Measurements from ENCODE around the gene TEX30.

TEX30 gene

DNA sequence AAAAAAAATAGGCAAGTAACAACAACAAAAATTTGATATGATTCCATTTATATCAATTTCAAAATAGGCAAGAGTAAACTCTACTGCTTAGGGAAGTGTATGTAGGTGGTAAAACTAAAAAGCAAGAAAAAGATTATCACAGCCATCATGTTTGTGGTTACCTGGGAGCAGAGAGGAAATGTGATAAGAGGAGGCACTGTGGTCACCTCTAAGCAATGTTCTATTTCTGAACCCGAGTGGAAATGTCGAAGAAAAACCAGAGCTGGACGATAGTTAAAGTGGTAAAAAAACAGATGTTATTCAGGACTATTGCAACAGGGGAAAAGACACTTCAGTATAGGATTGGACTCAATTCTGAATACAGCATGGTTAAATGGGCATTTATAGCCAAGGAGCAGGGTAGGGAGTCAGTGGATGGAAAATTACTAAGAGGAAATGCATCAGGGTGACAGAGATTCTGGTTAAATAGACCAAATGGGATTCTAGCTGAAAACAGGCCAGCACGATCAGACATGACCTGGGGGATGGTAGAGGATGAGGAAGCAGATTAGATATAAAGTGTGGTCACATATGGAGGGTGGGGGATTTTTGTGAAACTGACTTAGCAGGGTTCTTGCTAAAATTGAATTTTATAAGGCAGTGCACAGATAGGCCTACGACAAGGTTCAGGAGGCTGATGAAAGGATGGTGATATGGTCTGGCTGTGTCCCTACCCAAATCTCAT, 6.0 kb upstream of the TEX30 start:
- DNase-seq (ENCODE audit: low read depth): no peak

DNA sequence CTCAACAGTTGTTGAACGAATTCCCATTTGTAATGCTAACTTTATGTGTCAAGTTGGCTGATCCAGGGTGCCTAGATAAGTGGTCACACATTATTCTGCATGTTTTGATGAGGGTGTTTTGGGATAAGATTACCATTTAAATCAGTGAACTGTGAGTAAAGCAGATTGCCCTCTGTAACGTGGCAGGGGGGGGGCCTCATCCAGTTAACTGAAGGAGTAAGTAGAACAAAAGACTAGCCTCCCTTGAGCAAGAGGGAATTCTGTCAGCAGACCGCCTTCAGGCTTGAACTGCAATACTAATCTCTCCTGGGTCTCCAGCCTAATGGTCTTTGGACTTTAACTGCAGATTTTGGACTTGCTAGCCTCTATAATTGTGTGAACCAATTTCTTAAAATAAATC, 4.2 kb upstream of the TEX30 start:
- no peak for DNase-seq (ENCODE audit: low read depth)

DNA sequence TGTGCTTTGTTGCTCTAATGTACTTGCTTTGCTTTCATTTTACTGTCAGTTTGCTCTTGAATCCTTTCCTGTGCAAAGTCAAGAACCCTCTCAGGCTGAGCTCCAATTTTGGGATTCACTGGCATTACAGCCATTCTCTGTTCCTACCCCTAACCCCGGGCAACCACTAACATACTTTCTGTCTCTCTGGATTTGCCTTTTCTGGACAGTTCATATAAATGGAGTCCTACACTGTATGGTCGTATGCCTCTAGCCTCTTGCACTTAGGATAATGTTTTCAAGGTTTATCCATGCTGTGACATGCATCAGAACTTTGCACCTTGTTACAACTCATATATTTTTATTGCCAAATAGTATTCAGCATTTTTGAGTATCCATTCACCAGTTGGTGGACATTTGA, 2.7 kb upstream of the TEX30 start:
- no peak for DNase-seq (ENCODE audit: low read depth)

DNA sequence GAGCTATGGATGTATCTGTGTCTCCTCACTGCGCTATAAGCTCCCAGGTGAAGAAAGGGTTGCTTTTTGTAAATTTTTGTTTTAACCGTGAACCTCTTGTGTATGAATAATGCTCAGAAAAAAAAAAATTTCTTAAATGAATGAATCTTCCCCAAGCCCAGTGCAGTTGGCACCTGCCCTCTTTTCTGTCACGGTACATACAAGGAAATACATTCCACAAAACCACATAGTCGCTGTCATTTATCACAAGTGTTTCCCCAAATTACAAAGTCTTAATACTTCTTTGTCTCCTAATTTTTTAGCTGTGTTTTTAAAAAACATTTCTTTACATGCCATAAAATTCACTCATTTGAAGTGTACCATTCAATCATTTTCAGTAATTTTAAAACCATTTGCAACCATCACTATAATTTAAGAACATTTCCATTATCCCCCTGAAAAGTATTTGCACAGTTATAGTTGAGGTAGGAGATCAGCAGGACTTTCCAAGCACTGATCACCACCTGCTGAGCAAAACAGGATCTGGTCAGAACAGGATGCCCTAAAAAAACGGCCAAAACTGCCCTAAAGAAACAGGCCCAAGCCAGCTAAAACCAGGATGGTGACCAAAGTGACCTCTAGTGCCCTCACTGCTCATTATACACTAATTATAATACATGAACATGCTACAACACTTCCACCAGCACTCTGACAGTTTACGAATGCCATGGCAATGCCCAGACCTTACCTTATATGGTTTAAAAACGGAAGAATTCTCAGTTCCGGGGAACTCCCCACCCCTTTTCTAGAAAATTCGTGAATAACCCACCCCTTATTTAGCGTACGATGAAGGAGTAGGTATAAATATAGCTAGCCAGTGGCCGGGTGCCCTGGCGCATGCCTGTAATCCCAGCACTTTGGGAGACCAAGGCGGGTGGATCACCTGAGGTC, 1.3 kb upstream of the TEX30 start:
- DNase-seq (ENCODE audit: low read depth): no peak

DNA sequence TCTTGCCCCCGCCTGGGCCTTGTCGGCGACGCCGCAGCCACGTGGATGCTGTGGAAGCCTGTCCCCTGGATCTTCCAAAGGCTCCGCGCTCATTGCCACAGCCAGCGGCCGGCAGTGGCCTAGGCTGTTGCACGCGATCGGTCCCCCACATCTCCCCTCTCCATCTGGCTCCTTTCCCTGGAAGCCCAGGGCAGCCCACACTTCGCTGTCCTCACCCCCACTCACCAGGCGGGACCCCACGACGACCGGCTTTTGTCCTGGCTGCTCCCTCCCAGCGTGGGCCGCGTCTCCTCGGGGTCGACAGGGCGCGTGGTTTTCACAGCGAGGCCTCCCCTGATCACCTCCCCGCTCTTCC, 605 bp upstream of the TEX30 start:
- no peak for DNase-seq (ENCODE audit: low read depth)

DNA sequence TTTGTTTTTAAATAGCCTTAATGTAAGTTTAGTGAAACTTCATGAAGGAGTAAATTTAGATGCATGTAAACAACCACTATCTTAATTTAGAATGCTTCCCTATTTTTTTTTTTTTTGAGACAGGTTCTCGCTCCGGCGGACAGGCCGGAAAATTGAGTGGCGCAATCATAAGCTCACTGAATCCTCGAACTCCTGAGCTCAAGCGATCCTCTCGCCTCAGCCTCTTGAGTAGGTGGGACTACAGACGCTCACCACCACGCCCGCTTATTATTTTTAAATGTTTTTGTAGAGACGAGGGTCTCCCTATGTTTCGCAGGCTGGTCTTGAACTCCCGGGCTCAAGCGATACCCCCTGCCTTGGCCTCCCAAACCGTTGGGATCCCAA, 1.6 kb downstream of the TEX30 start:
- DNase-seq (ENCODE audit: low read depth): no peak

DNA sequence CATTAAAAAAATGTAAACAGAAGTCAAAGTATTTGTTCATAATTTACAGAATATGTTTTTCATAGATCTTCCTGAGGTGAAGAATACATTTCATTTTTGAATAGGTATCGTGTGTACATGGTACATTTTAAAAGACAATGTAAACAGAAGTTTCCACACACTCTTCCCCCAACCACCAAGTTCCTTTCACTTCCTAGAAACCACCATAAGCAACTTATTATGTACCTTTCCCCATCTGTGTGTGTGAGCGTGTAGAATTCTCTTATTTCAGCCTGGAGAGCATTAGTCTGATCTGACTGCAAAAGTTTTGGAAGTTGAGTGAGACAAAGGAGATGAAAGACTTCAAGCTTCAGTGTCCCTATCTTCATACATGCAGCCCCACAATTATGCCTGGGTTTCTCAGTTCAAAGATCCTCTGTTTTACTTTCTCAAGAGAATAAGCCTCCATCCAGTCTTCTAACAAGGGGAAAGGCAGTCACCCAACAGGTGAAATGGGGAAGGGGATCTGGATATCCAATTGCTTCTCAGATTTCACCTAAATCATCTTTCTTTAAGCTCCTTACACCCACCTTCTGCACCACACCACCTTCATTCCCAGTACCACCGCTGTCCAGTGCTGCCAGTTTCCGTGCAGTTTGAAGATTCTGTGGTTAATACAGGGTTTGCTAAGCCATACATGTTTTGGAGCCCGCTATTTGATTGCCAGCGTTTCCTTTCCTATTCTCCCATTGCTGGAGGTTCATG, 2.1 kb downstream of the TEX30 start:
- no peak for DNase-seq (ENCODE audit: low read depth)

DNA sequence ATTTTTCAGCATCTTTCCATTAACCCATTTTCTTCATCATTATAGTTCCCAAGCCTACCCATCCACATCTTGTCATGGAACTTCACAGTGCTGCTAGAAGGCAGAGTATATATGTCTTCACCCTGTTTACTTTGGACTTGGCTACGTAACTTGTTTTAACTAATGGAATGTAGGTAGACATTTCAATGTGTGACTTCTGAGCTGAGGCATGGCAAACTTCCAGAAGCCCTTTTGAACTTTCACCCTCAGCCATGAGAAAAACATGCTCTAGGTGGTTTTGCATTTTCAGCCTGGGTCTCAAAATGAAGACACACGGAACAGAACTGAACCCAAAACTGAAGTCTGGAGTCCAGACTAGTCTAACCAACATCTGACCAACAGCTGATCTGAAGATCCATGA, 3.2 kb downstream of the TEX30 start:
- no peak for DNase-seq (ENCODE audit: low read depth)

DNA sequence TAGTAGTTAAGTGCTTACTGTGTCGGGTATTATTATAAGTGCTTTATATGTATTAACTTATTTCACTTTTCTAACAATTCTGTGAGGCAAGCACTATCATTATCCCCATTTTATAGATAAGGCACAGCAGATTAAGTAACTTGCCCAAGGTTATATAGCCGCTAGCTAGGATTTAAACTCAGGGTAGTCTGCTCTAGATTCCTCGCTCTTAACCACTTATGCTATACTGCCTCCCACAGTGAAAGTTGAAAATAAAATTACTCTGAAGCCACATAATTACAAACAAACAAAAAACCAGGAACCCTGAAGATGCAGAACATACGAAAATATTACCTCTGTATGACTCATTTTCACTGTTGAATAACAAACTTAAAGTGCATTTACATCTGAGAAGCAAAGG, 3.9 kb downstream of the TEX30 start:
- DNase-seq (ENCODE audit: low read depth): no peak

DNA sequence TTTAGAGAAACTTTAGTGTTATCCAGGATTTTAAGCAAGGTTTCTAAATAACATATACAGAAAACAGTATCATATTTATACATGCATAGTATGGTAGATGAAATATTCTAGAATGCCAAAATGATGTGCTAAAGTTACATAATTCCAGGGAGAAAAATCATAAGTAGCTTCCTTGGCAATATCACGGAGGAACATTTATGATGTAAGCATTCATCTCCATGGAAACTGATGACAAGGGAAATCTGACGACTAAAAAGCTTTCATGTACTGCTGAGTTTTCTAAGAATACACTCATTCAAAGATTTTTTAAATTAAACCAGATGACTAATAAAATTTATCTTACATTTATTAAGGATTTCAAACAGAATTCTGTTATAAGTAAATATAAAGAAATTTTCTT, 4.7 kb downstream of the TEX30 start:
- DNase-seq (ENCODE audit: low read depth): no peak

DNA sequence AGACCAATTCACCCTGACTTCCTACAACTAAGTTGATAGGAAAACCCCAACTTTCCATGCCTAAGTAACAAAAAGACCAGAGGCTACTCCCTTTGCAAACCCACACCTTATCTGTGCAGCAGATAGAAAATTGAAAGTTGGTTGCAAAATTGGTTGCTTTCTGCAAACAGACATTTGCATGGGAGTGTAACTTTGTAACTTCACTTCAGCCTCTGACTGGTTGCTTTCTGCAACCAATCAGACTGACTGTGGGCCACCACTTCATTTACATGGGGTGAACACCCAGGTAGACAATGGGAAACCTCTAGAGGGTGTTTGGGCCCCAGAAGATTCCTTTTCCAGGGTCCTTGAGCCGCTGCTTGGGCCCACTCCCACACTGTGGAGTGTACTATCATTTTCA, 9.8 kb downstream of the TEX30 start:
- no peak for DNase-seq (ENCODE audit: low read depth)

DNA sequence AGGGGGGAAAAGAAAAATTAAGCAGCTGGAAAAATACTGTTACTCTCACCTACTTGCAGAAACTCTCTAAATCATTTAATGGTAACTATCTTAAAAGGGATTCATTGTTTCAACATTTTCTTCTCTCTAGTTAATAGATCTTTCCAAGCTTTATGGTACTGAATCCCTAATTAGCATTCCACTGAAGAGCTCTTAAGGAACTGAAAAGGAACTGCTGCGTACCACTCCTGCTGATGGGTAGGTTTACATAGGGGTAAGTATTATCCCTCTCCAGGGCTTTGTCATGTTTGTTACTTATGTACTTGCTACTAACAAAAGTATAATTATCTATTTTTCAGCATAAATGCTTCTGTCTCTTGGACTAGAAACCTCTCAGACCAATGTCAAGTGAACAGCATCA, 12.5 kb downstream of the TEX30 start:
- no peak for DNase-seq (ENCODE audit: low read depth)

DNA sequence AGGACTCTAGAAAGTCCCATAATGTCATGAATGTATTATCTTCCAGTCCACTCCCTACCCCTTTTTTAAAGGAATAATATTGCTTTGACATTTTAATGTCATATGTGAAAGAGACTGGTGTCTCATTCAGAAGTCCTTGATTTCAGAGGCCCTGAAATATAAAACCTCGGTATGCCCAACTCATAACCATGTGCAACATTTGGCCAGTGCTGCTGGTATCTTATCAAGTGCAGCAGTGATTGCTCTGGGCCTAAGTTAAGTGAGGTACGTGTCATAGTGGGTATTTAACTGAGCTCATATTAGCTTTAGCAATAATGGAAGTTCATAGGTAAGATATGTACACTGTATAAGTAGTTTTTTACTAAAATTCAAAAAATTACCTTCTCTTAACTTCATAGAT, 14.7 kb downstream of the TEX30 start:
- DNase-seq (ENCODE audit: low read depth): no peak

DNA sequence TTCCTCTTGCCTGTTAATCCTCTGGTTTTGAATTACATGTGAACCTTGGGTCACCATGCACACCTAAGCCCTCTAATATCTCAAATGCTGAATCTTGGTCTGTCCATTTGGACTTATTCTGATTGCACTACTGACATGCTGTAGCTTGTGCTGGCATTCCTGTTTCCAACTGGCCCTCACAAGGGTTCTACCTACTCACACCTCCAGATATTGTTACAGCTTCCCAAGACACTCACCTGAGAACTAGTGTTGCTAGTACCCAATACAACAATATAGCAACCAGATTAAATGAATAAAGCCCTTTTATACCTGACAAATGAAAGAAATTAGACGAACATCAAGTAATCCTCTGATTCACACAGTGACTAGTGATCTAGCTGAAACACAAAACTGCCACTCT, 16.6 kb downstream of the TEX30 start:
- no peak for DNase-seq (ENCODE audit: low read depth)

DNA sequence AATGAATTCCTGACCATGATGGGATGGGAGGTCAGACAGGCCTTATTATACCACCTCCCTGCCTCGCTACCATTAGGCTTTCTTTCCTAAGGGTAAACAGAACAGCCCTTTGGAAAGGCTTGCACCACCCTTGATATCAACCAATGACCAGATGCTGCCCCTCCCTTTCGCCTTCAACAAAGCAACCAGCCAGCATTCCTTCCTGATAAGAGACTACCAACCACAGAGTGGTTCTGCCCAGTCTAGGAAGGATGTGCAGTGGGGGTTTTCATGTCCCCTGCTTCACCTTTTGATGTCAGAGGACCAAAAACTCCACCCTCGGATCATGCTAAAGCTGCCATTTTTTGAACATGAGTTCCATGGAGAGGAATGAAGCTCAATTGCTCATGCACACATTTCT, 21.7 kb downstream of the TEX30 start:
- DNase-seq (ENCODE audit: low read depth): no peak

DNA sequence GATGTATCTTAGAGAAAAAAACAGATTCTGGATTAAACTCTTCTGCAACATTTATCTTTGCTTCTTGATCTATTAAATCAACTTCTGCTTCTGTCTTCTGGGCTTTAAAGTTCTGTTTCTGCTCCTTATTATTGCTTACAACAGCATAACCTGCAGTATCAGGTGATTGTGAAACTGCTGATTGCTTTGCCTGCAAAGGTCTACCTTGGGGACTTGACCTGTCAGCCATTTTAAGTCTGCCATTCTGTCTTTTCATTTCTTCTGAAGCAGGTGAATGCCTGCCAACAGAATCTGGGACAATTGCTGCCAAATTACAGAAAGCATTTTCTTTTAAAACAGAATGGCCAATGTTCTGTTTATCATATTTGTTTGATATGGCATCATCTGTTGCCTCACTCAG, 31.1 kb downstream of the TEX30 start:
- no peak for DNase-seq (ENCODE audit: low read depth)

DNA sequence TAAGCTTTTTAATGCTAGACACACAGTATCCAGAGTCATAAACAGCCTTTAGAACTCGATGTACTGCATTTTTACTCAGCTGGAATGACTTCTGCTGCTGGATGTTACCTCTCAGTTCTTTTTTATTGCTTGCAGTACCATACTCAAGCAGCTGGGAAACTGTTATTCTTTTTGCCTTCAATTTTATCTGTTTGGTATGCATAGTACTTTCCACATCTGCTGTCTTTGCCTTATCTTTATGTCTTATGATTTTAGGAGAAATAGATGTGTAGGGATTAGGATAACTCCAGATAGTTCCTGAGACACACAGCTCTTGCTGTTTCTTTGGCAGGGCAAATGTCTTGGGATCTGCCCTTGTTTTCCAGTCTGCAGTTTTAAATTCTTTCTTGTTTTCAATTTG, 31.5 kb downstream of the TEX30 start:
- DNase-seq (ENCODE audit: low read depth): no peak

DNA sequence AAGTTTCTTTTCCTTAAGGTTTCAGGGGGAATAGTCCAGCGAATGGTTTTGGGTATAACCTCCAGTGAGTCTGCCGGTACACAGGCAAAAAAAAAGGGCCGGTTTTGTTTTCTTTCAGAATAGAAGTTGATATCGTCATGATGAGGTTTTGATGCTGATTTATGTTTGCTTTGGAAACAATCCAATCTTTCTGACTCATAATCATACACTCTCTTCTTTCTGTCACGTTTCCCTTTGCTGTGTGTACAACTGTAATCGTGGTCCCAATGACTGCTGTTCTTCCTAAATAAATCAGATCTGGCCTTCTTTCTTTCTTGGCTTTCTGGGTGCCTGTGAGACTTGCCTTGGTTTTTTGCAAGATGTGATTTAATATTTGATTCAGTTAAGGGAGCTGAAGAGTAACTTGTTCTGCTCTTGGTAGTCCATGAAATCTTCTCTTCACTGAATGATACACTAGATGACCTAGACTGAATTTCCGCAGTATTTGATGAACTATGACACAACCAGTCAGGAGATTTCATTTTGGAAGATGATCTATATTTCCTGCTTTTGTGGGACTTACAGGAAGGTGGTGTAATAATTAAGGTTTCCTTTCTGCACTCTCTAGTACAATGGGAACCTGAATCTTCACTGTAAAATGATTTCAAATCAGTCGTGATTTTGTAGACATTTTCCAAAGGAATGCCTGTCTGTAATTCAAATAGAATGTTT, 43.9 kb downstream of the TEX30 start:
- no peak for DNase-seq (ENCODE audit: low read depth)

DNA sequence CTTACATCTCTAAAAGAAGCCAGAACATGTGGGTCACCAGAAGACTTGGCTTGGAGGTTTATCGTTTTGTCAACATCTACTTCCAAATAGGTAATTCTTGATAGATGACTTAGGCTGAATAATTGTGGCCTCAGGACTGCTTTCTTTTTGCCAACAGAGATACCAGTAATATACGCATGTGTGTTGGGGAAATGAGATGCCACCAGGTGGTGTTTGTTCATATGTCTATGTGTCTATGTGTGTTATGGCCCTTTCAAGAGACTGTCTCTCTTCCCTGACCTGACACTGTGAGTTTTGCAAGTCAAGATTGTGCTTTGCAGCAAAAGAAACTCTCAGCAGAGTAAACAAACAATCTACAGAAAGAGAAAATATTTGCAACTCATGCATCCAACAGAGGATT, 47.2 kb downstream of the TEX30 start:
- no peak for DNase-seq (ENCODE audit: low read depth)

DNA sequence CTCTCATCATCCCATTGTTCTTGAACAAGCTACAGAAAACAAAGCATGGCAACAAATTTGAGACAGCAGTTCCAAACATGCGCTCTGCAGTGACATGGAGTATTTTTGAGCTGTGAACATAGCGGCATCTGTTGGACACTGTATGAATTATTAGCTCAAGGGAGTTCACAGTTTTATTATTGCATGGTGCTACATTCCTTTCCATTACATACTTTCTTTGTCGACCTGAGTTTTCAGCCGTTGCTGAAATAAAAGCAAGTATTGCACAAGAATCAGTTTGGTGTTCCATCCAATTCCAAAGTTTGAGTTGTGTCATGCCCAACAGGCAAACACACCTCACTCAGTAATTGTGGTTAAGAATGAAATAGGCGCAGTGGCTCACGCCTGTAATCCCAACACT, 48.7 kb downstream of the TEX30 start:
- no peak for DNase-seq (ENCODE audit: low read depth)

DNA sequence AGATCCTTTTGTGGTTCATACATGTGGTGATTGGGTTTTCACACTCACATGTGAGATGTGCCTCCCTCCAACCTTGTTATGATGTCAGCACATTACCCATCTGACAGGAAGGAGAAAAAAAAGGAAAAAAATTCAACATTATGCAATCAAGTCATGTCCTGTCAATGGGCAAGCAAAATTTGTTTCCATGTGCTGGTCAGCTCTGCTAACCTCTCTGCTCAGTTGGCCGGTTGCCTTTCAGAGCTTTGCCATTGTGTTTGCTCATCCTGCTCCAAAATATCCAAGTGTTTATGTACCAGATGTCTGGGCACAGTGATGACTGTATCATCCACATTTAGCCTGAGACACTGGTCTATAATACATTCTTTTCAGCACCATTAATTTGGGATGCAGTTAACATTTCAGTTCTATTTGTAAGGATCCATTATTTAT, 51.8 kb downstream of the TEX30 start:
- no peak for DNase-seq (ENCODE audit: low read depth)

DNA sequence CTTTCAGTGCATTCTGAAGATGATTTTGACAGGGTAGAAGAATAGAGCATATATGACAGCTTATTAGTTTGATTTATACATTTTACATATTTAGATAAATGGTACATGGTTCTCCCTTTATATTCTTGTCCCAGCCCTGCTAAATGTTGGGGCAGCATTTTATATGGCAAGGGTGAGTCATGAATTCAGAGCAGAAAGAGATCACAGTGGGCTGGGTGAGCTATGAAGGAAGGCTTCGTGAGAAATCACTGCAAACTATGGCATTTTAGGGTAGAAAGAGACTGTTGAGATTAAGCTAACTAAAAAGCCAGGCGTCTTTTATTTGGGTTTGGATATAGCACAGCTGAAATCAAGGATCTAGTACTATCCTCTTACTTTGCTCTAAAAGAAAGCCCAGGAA, 54.8 kb downstream of the TEX30 start:
- DNase-seq (ENCODE audit: low read depth): no peak

All from stimulated activated CD4-positive, alpha-beta T cell treated with anti-CD3 and anti-CD28 coated beads, Interleukin-2, amount 100 ng/mL, for 4 hours (primary cell).